Keratinocyte (primary cell): ENCODE results near the gene ATP8A2. TPM values are rescaled to one million over a fixed set of nuclear protein-coding genes. Genes with fewer than 3 reads are reported as not detected.

Experiments
- DNase-seq: peaks from one replicate; pipeline ENCODE4 v3.0.0-alpha.2; 2011; ENCODE audit warnings: low read depth, missing footprints, low spot score
- FAIRE-seq: peaks from 2 replicates; lab custom pipeline; 2011; peaks lifted over from hg19 to GRCh38; lab: Jason Lieb, UNC
- H2AFZ ChIP-seq: 2 replicates; pipeline ENCODE4 v1.6.0; 2012; ENCODE audit warnings: low read length, control low read depth, inconsistent platforms; ENCODE audit not compliant: control insufficient read depth
- H3K27ac ChIP-seq: 2 replicates; pipeline ENCODE4 v1.5.1; 2011; ENCODE audit warnings: low read length; ENCODE audit not compliant: control insufficient read depth, insufficient read depth
- H3K27me3 ChIP-seq: 3 replicates; pipeline ENCODE4 v1.6.0; 2011; ENCODE audit warnings: low read length; ENCODE audit not compliant: control insufficient read depth, insufficient read depth; ENCODE audit errors: extremely low read depth
- H3K36me3 ChIP-seq, 2 experiments: 2 replicates in 1 of 2; 3 replicates in 1 of 2; pipeline ENCODE4 v1.5.1; 2011; ENCODE audit warnings: low read length in 2 of 2, mild to moderate bottlenecking in 1 of 2; ENCODE audit not compliant: control insufficient read depth in 2 of 2, insufficient read depth in 2 of 2; ENCODE audit errors: extremely low read depth in 1 of 2
- H3K4me1 ChIP-seq: 3 replicates; pipeline ENCODE4 v1.5.1; 2011; ENCODE audit warnings: low read length; ENCODE audit not compliant: control insufficient read depth, insufficient read depth; ENCODE audit errors: extremely low read depth
- H3K4me2 ChIP-seq: 3 replicates; pipeline ENCODE4 v1.6.0; 2011; ENCODE audit warnings: low read depth, low read length; ENCODE audit not compliant: control insufficient read depth, insufficient read depth; ENCODE audit errors: extremely low read depth
- H3K4me3 ChIP-seq, 3 experiments: fragments of 200-600 bp in 1 of 3; sonication (generic) in 1 of 3; 2 replicates in 2 of 3; 3 replicates in 1 of 3; pipeline ENCODE4 v1.5.1; 2011 to 2016; ENCODE audit warnings: low read length in 3 of 3, mild to moderate bottlenecking in 3 of 3, control low read depth in 2 of 3, inconsistent platforms in 1 of 3, low read depth in 1 of 3, mixed read lengths in 1 of 3, mixed run types in 1 of 3, moderate library complexity in 1 of 3; ENCODE audit not compliant: control insufficient read depth in 2 of 3, insufficient read depth in 2 of 3; ENCODE audit errors: extremely low read depth in 1 of 3
- H3K79me2 ChIP-seq: 2 replicates; pipeline ENCODE4 v1.6.0; 2012; ENCODE audit warnings: low read length; ENCODE audit not compliant: control insufficient read depth, insufficient read depth
- H3K9ac ChIP-seq: 3 replicates; pipeline ENCODE4 v1.6.0; 2011; ENCODE audit warnings: low read length; ENCODE audit not compliant: control insufficient read depth, insufficient read depth; ENCODE audit errors: extremely low read depth
- H3K9me1 ChIP-seq: 3 replicates; pipeline ENCODE4 v1.6.0; 2011; ENCODE audit warnings: low read length; ENCODE audit not compliant: control insufficient read depth, insufficient read depth; ENCODE audit errors: extremely low read depth
- H3K9me3 ChIP-seq: 2 replicates; pipeline ENCODE4 v1.5.1; 2012; ENCODE audit warnings: low read depth, low read length; ENCODE audit not compliant: control insufficient read depth
- H4K20me1 ChIP-seq: 3 replicates; pipeline ENCODE4 v1.6.0; 2011; ENCODE audit warnings: low read length; ENCODE audit not compliant: control insufficient read depth, insufficient read depth; ENCODE audit errors: extremely low read depth
- CTCF ChIP-seq, 3 experiments: IDR thresholded peaks in 1 of 3; conservative IDR thresholded peaks in 1 of 3; optimal IDR thresholded peaks in 1 of 3; 2 replicates in 2 of 3; 3 replicates in 1 of 3; pipeline versions ENCODE3 to v1.5.1; 2011; ENCODE audit warnings: low read length in 3 of 3, mild to moderate bottlenecking in 3 of 3, moderate library complexity in 2 of 3, control low read depth in 1 of 3, inconsistent platforms in 1 of 3; ENCODE audit not compliant: insufficient read depth in 2 of 3; ENCODE audit errors: extremely low read depth in 1 of 3
- EZH2 ChIP-seq: IDR thresholded peaks from one replicate; pipeline ENCODE4 v1.6.1; 2012; ENCODE audit warnings: inconsistent platforms, mild to moderate bottlenecking, low read length, moderate library complexity
- dilution Hi-C: fragments of 300-500 bp; cut with MboI; formaldehyde crosslinking; loops from one replicate; pipeline ENCODE4 v1.7.0; 2020; ENCODE audit warnings: low sequenced_read_pairs; ENCODE audit not compliant: extremely low pct_ligation_motif_present
- polyA plus RNA-seq, 5 experiments: library from polyadenylated mRNA; depleted of rRNA in 3 of 5; stranded (reverse) in 3 of 5; stranded (forward) in 1 of 5; unstranded in 1 of 5; fragments of >200 nt; gene quantifications; 1 replicate in 1 of 5; 2 replicates in 3 of 5; 3 replicates in 1 of 5; pipeline versions ENCODE4 v1.2.1 to v1.2.3, GENCODE V29; 2011 to 2012; ENCODE audit warnings: missing spikeins in 2 of 5, low read depth in 1 of 5, low replicate concordance in 1 of 5

ATP8A2 gene
- polyA plus RNA-seq, 1 donor (not counting 4 experiments of a cell fraction or from before 2014, with no cell fraction given) = 0.16 TPM

- no peak for TF ChIP-seq EZH2
- TF ChIP-seq CTCF (optimal IDR thresholded peaks at IDR 0.05 in 1 of 3, IDR thresholded peaks at IDR 0.05 in 1 of 3, conservative IDR thresholded peaks at IDR 0.05 in 1 of 3; ENCODE audit: extremely low read depth in 1 of 3, insufficient read depth in 2 of 3, low read length in 3 of 3) = peak; percentile 18 to 28 (median 20)
- no peaks in the 10 kb centered on the region for H3K36me3 ChIP-seq
- H3K9me3 ChIP-seq = no peaks in the 10 kb centered on the region
- H3K4me3 ChIP-seq = no peak overlapping the region
- dilution Hi-C loops = no loop called here
- no peaks in the 10 kb centered on the region for H3K79me2 ChIP-seq
- no peak overlapping the region for H3K9ac ChIP-seq
- no peak overlapping the region for H2AFZ ChIP-seq
- no peak for DNase-seq
- no peaks in the 10 kb centered on the region for H3K4me1 ChIP-seq
- H3K27ac ChIP-seq = no peak overlapping the region
- no peaks in the 10 kb centered on the region for H4K20me1 ChIP-seq
- H3K4me2 ChIP-seq = no peak overlapping the region
- H3K27me3 ChIP-seq = no peaks in the 10 kb centered on the region
- no peaks in the 10 kb centered on the region for H3K9me1 ChIP-seq
- no peak for FAIRE-seq
Measured at GRCh38 chr13:25980255-25980654, 608.5 kb downstream of the ATP8A2 start.

DNA sequence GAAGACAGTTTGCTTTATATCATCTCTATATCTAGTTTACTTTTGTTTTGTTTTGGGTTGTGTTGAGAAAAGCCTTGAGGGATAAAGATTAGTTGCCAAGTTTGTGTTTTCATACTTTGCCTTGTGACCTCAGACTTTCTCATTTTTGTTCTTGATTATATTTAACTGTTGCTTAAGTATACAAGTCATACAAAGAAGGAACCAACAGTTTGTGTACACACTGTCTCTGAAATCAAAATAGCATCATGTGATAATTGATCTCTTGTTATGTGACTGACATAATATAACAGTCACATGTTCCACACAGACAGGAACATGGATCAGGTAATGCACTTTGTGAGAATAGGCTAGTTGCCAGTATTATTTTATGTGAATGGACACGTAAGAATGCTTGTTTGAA is 609.3 kb downstream of the ATP8A2 start:
- Histone ChIP-seq H3K9ac (no peak overlapping the region), H2AFZ (no peak overlapping the region), H3K36me3 (no peaks in the 10 kb centered on the region), H3K4me3 (no peak overlapping the region), H3K79me2 (no peaks in the 10 kb centered on the region), H3K4me1 (no peaks in the 10 kb centered on the region), H4K20me1 (no peaks in the 10 kb centered on the region), H3K9me3 (no peaks in the 10 kb centered on the region), H3K9me1 (no peaks in the 10 kb centered on the region), H3K27me3 (no peaks in the 10 kb centered on the region), H3K27ac (no peak overlapping the region), H3K4me2 (no peak overlapping the region)
- DNase-seq = no peak
- no peak for TF ChIP-seq EZH2
- TF ChIP-seq CTCF (optimal IDR thresholded peaks at IDR 0.05 in 1 of 3, IDR thresholded peaks at IDR 0.05 in 1 of 3, conservative IDR thresholded peaks at IDR 0.05 in 1 of 3; ENCODE audit: extremely low read depth in 1 of 3, insufficient read depth in 2 of 3, low read length in 3 of 3) = no peak
- dilution Hi-C loops = no loop called here
- no peak for FAIRE-seq
